Measurements from ENCODE around the gene RHOT2.

- TF ChIP-seq CTCF (IDR thresholded peaks at IDR 0.05) (peak in 1 of 3 experiments; percentile 14), POLR2A (IDR thresholded peaks at IDR 0.05) (peak; percentile 40)
Measured at GRCh38 chr16:636206-637080, 31.5 kb upstream of the RHOT2 start, which contains the start of gene METTL26.

All from testis (tissue), 2 donors.